HG03196 (cell line): Measurements from ENCODE around the gene TRAIP.

Source experiments
- ATAC-seq: cut with Tn5 transposase; IDR thresholded peaks from one replicate; pipeline ENCODE4 v1.9.1; 2021; ENCODE audit not compliant: unreplicated experiment

TRAIP gene

DNA sequence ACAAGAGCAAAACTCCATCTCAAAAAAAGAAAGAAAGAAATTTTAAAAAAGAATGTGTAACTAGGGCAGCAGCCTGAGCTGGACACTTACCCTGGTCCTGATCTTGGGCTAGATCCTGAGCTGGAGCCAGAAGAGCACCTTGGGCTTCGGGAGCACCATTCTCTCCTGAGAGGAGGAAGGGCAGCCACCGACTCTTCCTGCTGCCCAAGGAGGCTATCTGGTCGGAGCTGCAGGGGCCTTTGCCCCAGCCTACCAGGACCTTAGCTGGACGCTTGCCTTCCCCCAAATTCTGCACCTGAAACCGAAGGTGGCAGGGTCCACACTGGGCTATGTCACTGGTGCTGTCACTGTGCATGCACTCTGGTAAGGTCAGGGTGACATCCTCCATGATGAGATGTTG is 20.2 kb upstream of the TRAIP start:
- no peak for ATAC-seq

DNA sequence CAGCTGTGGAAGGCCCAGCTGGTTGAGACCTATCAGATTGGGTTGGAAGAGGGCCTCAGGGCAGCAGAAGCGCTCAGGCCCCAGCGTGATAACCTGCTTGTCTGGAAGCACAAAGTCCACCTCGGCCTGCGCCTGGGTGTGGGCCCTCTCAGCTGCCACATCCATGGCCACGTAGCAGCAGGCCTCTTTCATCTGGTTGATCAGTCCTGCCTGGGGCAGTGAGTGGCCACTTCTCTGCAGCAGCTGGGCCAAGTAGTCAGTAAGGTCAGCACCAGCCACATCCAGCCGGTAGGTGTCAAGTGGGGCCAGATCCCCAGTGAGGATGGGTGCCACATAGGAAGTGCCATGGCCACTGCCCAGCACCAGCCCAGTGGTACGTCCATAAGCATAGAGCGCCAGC is 17.3 kb upstream of the TRAIP start:
- ATAC-seq: no peak

DNA sequence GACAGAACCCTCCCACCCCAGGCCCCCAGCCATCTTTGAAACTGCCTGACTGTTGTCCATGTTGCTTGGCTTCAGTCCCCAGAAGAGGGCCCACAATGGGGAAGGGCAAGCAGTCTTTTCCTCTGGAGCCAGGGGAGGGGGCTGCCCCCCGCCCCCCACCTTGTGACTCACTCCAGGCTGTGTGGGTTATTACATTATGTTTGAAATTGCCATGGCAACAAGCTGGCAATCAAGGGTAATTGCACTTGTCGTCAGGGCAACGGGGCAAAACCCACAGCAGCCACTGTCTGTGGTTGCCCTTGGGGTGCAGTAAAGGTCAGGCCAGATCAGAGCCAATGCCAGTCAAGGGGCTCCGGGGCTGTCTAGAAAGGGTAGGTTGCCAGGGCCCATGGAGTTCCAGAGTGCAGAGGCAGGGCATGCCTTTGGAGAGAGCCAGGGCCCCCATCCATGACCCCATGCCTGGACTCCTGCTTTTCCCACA is 16.5 kb upstream of the TRAIP start:
- ATAC-seq: no peak

DNA sequence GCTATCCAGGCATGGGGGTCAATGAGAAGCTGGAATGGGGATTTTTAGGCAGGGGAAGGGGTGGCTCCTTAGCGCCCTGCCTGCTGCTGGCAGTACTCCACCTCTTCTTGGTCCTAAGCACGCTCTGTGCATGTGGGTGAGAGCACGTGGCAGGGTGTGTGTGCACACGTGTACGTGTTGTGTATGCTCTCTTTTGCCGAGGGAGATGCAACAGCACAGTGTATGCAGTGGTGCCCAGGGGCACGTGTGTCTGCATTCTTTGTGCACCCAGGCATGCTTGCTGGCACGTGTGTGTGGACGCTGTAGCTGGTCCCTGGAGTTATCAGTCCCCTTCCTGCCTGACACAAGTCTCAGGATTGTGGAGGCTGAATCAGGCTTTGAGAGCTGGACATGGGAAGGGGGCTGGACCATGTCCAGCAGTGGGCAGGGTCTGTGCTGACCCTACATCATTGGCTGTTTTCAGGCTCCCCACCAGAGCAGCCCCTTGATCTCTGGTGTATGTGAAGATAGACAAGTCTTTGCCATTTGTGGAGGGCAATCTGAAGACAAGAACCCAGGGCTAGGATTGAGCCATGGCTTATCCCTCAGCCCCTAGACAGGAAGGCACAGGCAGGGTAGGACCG is 15.3 kb upstream of the TRAIP start:
- ATAC-seq: no peak

DNA sequence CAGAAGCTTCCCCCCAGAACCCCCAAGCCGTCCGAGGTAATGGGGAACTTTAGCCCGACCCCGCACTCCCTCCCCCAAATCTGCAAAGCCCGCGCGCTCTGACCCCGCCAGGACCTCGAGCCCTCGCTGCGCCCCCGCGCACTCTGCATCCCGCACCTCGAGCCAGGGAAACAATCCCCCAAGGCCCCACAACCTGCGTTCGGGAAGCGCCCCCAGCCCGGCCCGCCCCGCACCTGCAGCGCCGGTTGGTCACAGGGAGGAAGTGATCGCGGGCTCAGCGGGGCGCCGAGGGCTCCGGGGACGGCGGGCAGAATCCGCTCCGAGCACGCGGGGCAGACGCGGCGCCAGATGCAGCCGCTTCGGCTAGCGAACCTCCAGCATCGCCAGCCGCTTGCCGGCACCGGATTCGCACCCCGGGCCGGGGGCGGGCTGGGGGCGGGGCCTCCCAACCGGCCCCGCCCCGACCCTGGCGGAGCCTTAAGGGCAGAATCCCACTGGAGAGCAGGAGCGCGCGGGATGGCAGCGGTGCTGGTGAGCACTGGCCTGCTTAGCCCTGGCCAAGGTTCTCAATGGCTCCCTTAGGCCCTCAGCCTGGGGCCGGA is 13.3 kb upstream of the TRAIP start, which contains the start of gene CAMKV:
CAMKV (minus strand) TSS at position 382 of the 602 bp plus-strand sequence. CDS start 7,518 bp downstream, outside the sequence.
- no peak for ATAC-seq

DNA sequence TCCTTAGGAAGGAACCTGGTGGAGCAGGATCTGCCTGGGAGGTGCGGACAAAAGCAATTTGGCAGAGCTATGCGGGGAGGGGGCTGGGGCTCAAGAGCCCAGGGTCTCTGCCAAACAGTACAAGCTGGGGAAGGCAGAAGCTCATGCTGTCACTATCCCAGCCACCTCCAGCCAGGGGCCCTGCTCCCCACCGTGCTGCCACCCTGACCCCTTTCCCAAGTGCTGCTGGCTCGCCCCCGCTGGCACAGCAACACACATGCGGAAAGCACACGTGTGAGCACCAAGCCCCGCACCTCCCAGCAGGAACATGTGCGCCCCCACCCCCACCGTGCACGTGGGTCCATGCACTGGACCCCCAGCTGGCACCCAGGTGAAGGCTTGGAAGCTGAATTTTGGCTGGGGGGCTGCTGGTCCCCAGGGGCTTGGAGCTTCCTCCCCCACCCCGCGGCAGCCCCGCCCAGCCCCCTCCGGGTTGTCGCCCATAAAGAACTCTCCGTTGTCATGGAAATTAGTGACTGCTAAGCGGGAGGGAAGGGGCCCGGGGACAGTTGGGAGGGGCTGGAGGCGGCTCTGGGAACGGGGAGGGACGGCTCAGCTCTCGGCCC is 12.6 kb upstream of the TRAIP start:
- ATAC-seq: no peak

DNA sequence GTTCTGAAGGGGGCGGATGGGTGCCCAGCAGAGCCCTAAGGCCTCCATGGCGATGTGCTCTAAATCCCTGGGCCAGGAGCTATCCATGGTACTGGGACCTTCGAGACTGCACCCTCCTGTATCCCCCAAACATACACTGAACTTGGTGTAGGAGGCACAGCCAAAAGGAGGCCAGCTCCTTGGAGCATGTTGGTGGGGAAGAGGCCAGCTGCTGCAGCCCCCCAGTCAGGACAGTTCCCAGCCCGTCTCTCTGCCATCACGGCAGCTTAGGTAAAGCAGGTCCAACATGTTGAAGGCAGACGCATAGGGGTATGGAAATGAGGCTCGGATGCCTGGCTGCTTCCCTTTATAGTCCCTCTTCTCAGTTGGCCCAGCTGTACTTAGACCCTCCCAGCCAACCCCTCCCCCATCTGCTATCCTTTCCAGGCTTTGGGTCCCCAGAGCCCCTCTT is 11.5 kb upstream of the TRAIP start:
- ATAC-seq: no peak

DNA sequence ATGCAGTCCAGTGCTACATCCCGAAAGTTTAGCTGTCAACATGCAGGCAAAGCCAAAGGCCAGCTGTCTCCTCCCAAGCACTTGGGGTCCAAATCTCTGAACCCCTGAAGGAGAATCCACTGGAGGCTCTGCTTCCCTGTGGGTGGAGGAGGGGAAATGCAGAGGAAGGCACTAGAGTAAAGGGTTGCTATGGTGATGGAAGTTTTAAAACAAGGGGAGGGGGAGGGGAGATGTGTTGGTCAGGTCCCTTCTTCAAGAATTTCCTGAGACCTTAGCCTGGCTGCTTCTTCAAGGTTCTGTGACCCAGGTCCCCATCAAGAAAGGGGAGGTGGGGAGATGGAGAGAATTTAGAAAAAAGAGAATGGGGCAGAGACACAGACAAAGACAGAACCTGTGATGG is 11.0 kb upstream of the TRAIP start:
- ATAC-seq: no peak

DNA sequence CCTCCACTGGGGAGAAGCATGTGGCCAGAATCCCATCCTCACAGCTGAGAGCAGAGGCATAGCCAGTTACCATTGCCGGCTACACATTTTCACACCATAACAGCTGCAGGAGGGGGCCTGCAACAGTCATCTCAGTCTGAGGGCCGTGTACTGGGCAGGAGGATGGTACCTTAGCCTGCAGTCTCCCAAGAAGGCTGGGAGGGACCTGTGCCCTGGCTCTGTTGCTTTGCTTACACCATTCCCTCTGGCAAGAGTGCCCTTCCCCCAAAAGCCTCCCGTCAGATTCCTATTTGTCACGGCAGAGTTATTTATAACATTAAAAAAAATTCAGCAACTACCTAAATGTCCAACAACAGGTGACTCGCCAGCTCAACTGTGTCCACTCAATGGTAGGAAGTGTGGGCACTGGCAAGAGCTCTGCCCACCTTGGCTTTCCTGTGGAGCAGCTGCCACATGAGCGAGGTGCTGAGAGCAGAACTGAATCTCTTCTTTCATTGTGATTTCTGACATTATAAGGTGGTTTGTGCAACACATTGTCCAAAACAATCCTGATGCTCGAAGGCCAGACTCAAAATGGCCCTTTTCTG is 8.9 kb upstream of the TRAIP start:
- ATAC-seq: no peak

DNA sequence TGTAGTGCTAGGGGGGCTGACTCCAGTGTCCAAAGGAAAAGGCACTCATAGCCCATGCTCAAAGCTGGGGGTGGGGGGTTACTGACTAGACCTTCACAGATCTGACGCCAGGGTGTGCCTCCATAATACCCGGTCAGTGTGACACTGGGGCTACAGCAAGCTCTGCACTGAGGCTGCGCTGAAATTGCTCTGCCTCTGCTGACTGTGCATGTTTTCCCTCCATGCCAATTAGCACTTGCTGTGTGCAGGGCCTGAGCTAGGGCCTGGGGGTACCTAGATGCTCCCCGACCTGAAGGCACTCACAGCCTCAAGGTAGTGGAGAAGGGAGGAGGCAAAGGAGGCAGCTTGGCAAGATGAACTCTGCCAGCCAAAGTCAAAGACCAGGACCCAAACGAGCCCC is 8.1 kb upstream of the TRAIP start:
- ATAC-seq: no peak

DNA sequence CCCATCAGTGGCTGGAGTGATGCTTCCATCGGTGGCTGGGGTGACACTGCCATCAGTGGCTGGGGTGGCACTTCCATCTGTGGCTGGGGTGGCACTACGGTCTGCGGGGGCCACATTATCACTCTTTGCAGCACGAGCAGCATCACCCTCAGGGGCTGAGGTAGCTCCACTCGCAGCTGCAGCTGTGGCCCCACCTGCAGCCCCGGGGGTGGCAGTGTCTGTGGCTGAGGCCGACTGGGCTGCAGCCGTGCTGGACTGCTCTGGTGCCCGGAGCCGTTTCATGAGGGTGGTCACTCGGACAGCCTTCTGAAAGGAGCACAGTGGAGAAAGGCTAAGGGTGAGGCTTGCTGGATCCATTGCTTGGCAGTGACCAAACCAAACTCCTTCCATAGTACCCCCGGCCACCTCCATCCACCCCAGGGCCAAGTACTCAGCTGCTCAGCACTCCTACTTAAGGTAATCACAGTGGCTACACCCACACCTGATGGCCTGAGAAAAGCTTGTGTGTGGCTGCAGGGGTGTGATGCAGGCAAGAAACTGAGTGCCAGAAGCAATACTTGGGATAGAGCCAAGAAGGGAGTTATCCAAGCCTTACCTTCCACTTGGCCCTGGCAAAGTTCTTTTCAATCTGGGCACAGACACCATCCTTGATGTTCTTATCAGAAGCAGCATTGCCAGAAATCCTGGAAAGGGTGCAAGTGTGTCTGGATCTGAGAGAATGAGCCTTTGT is 3.4 kb upstream of the TRAIP start:
- ATAC-seq: no peak

DNA sequence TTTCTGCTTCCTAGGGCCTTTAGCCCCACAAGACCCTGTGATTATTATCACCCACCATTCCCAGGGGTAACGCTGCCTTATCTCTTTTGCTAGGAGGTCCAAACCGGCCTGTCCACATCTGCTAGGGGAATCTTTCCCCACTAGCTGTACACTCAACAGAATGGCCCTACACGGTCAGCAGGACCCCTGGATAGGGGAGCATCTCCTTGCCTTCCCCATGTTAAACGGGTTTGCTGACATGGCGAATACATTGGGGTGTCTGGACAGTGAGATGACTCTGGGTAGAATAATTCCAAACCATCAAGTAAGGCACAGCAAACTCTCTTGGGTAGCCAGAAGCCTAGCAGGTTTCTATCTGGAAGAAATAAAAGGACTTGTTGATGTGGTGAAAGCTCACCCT is 702 bp downstream of the TRAIP start:
- ATAC-seq: no peak

DNA sequence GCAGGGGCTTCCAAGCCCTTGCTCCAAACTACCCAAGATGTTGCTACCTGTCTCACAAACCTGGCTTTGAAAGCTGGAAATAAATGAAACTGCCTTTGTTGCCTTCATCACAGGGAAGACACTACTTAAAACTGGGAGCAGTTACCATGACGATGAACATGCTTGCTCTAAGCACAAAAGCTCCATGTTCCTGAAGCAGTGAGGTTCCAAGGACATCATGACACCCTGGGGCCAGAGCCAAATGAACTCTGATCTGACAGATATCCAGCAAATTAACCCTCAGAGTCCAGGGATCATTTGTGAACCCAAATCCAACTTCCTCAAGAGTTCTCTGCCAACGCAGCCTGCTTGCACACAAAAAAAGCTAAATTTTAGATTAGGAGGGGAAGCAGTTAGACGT is 10.7 kb downstream of the TRAIP start:
- no peak for ATAC-seq

DNA sequence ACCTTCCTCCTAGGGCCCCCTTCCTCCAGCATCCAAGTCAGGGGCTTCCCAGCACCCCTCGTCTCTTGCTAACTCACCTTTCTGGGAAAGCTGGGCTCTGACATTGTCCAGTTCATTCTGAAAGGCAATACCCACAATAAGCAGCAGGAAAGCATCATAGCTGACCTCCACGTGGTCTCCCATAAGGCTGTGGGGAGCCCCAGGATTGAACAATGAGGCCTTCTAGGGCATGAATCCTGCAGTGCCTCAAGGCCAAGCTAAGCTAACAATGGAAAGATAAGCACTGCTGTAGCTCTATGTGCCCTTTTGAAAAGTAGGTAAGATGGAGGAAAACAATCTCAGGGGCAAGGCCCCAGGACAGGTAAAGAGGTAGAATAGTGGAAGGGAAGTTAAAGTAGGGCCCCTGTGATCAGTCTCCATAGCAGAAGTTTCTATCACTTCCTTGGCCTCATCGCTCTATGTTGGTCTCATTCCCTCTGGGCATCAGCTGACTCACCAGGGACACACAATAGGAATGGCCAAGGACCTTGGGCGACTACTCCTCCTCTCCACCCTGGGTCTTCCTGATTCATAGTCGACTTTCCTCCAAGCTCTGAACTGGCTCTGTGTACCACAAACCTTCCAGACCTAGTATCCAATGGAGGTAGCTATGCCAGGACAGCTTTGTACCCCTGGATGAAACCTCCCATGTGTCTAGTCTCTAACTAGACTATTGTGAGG is 11.7 kb downstream of the TRAIP start:
- ATAC-seq: no peak

DNA sequence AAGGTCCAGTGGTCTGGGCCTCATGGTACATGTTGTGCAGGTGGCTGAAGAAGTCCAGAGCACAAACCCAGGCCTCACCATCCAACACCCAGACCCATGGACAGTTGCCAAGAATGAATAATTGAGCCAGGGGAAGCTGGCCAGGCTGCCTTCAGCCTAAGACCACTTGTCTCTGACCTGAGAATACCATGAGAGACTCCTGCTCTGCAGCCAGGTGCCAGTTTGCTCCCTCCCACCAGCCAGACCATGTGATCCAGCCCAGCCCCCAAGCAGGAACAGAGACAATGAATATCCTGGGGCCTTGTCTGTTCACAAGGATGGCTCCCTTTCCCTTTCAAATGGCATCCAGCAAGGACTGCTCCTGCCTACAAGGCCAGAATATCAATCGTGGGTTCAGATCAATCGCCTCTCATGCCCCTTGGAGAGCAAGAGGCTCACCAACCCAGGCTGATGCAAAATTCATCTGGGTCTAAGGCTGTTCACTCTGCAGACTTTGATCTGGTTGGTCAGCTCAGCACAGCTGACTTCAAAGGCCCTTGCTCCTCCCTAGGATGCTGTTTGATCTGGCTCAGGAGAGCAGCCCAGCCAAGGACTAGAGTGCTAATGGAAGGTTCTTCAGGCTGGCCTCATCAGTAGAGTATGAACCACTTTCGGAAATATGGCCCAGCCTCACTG is 13.4 kb downstream of the TRAIP start:
- ATAC-seq: no peak

DNA sequence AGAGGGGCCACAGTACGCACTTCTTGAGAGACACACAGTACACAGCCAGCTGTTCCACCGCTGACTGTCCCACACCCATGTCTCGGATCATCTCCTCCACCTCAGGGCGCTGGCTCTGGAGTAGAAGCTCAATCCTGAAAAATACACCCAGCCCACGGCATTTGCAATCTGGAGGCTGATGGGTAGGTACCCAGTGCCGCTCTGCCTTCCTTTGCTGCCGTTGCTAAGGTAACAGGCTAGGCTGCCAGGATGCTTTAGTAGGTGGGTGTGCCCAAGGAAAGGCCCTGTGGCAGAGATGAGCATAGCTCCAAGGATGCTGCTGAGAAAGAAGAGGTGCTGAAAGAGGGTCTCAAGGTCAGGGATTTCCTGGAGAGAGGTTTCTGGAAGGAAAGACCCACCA is 14.6 kb downstream of the TRAIP start:
- no peak for ATAC-seq

DNA sequence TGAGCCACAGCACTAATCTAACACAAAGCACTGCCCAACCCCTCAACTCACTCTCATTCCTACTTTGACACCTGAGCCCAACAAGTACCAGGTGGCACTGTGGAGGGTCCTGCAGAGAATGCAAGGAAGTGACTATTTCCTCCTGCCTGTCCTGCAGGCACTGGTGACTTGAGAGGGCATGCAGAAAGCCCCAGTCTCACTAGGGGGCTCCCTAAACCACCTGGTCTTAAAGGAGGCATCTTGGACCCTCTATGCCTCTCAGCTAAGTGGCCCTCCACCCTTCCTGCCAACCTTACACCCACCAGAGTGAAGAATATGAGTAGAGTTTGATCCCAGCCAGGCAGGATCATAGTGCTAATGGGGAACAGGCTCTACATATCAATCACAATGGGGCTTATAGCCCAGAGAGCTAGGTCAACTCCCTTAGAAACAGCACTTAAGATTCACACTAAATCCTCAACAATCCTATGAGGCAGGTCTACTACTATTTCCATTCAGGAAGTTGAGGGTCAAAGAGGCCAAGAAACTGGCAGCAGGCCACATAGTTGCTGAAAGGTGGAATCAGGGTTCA is 15.2 kb downstream of the TRAIP start:
- no peak for ATAC-seq

DNA sequence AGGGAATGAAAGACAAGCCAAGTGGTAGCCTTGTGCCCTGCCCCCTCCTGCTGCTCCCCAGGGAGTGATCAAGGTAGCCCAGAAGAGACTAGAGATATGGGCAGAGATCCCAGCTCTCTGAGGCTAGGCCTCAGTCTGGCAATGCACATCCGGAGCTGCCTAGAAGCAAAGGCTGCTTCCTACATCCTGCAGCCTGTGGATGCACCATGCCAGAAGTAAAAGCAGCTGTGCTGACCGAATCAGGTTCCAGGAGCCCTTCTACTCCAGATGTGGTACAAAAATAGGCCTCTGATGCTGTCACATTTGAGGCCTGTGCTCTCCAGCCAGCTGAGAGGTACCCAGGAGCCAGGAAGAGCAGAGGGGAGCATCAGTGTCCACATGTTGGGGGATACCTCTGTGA is 16.0 kb downstream of the TRAIP start:
- ATAC-seq: no peak

DNA sequence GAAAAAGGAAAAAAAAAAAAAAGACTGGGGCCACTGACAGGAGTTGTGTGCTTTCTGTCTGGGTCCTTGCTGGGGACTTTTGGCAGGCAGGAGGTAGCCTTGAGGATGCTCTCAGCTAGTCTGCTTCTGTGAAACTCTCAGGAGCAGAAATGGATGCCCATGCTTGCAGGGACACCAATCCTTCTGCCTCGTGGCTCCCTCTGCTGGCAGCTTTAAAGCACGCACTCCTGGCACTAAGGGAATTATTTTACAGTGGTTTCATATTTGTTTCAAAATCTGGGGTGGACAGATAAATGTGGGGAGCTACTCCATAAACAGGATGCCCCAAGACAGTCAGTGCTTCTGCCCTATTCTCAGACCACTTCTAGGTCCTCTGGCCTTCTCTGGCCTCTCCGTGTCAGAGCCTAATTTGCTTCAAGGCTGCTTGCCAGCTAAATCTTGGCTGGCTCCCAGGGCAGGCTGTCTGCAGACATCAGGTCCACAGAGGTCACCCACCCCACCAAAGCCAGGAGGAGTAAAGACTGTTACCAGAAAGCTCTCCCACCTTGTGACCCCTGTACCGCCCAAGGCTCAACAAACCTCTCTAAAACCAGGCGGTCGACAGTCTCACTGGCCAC is 17.1 kb downstream of the TRAIP start:
- no peak for ATAC-seq
